ENCODE measurements around the gene GYS1. TPM values are rescaled to one million over a fixed set of nuclear protein-coding genes. Genes with fewer than 3 reads are reported as not detected.

GYS1 gene
- total and polyA plus RNA-seq, 2 experiments from 2014 or later = 15.9 to 28.9 TPM

- H3K4me2 ChIP-seq = no peak overlapping the region
- H4K20me1 ChIP-seq (replicated peaks; ENCODE audit: insufficient read depth) = no peaks in the 10 kb centered on the region
- H3K9me2 ChIP-seq (ENCODE audit: insufficient read depth) = no peaks in the 10 kb centered on the region
- peaks cover 24% of the 10 kb centered on the region for H3K36me3 Mint-ChIP-seq (ENCODE audit: low read depth)
- H3K27me3 ChIP-seq (ENCODE audit: insufficient read depth) = no peaks in the 10 kb centered on the region
- TF ChIP-seq ZNF114 (CRISPR knock-in tag; IDR thresholded peaks at IDR 0.05) (no peak), EZH2 (IDR thresholded peaks at IDR 0.05; ENCODE audit: low read depth, unreplicated experiment) (no peak), CREB1 (CRISPR knock-in tag; IDR thresholded peaks at IDR 0.05; ENCODE audit: low read depth) (no peak), JUNB (IDR thresholded peaks at IDR 0.05; ENCODE audit: unreplicated experiment) (no peak), STAT1 (IDR thresholded peaks at IDR 0.05; ENCODE audit: unreplicated experiment) (no peak), REST (IDR thresholded peaks at IDR 0.05; ENCODE audit: unreplicated experiment) (no peak), ZNF331 (CRISPR knock-in tag; IDR thresholded peaks at IDR 0.05; ENCODE audit: low read depth) (no peak), NANOG (IDR thresholded peaks at IDR 0.05; ENCODE audit: borderline replicate concordance) (no peak), POLR2AphosphoS5 (IDR thresholded peaks at IDR 0.05; ENCODE audit: low read depth) (no peak), EZH2phosphoT487 (IDR thresholded peaks at IDR 0.05; ENCODE audit: unreplicated experiment) (no peak)
- TF ChIP-seq, protein P1, sequence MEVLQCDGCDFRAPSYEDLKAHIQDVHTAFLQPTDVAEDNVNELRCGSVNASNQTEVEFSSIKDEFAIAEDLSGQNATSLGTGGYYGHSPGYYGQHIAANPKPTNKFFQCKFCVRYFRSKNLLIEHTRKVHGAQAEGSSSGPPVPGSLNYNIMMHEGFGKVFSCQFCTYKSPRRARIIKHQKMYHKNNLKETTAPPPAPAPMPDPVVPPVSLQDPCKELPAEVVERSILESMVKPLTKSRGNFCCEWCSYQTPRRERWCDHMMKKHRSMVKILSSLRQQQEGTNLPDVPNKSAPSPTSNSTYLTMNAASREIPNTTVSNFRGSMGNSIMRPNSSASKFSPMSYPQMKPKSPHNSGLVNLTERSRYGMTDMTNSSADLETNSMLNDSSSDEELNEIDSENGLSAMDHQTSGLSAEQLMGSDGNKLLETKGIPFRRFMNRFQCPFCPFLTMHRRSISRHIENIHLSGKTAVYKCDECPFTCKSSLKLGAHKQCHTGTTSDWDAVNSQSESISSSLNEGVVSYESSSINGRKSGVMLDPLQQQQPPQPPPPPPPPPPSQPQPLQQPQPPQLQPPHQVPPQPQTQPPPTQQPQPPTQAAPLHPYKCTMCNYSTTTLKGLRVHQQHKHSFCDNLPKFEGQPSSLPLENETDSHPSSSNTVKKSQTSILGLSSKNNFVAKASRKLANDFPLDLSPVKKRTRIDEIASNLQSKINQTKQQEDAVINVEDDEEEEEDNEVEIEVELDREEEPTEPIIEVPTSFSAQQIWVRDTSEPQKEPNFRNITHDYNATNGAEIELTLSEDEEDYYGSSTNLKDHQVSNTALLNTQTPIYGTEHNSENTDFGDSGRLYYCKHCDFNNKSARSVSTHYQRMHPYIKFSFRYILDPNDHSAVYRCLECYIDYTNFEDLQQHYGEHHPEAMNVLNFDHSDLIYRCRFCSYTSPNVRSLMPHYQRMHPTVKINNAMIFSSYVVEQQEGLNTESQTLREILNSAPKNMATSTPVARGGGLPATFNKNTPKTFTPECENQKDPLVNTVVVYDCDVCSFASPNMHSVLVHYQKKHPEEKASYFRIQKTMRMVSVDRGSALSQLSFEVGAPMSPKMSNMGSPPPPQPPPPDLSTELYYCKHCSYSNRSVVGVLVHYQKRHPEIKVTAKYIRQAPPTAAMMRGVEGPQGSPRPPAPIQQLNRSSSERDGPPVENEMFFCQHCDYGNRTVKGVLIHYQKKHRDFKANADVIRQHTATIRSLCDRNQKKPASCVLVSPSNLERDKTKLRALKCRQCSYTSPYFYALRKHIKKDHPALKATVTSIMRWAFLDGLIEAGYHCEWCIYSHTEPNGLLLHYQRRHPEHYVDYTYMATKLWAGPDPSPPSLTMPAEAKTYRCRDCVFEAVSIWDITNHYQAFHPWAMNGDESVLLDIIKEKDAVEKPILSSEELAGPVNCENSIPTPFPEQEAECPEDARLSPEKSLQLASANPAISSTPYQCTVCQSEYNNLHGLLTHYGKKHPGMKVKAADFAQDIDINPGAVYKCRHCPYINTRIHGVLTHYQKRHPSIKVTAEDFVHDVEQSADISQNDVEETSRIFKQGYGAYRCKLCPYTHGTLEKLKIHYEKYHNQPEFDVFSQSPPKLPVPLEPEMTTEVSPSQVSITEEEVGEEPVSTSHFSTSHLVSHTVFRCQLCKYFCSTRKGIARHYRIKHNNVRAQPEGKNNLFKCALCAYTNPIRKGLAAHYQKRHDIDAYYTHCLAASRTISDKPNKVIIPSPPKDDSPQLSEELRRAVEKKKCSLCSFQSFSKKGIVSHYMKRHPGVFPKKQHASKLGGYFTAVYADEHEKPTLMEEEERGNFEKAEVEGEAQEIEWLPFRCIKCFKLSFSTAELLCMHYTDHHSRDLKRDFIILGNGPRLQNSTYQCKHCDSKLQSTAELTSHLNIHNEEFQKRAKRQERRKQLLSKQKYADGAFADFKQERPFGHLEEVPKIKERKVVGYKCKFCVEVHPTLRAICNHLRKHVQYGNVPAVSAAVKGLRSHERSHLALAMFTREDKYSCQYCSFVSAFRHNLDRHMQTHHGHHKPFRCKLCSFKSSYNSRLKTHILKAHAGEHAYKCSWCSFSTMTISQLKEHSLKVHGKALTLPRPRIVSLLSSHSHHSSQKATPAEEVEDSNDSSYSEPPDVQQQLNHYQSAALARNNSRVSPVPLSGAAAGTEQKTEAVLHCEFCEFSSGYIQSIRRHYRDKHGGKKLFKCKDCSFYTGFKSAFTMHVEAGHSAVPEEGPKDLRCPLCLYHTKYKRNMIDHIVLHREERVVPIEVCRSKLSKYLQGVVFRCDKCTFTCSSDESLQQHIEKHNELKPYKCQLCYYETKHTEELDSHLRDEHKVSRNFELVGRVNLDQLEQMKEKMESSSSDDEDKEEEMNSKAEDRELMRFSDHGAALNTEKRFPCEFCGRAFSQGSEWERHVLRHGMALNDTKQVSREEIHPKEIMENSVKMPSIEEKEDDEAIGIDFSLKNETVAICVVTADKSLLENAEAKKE (CRISPR knock-in tag; IDR thresholded peaks at IDR 0.05) = no peak
- TF ChIP-seq, protein P2, sequence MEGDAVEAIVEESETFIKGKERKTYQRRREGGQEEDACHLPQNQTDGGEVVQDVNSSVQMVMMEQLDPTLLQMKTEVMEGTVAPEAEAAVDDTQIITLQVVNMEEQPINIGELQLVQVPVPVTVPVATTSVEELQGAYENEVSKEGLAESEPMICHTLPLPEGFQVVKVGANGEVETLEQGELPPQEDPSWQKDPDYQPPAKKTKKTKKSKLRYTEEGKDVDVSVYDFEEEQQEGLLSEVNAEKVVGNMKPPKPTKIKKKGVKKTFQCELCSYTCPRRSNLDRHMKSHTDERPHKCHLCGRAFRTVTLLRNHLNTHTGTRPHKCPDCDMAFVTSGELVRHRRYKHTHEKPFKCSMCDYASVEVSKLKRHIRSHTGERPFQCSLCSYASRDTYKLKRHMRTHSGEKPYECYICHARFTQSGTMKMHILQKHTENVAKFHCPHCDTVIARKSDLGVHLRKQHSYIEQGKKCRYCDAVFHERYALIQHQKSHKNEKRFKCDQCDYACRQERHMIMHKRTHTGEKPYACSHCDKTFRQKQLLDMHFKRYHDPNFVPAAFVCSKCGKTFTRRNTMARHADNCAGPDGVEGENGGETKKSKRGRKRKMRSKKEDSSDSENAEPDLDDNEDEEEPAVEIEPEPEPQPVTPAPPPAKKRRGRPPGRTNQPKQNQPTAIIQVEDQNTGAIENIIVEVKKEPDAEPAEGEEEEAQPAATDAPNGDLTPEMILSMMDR (conservative IDR thresholded peaks at IDR 0.05; ENCODE audit: low read depth in 2 of 2) = no peak
- TF ChIP-seq, protein P3, sequence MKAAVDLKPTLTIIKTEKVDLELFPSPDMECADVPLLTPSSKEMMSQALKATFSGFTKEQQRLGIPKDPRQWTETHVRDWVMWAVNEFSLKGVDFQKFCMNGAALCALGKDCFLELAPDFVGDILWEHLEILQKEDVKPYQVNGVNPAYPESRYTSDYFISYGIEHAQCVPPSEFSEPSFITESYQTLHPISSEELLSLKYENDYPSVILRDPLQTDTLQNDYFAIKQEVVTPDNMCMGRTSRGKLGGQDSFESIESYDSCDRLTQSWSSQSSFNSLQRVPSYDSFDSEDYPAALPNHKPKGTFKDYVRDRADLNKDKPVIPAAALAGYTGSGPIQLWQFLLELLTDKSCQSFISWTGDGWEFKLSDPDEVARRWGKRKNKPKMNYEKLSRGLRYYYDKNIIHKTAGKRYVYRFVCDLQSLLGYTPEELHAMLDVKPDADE (IDR thresholded peaks at IDR 0.05) = no peak
- H3K27ac ChIP-seq (ENCODE audit: low read depth) = no peak overlapping the region
- no peak overlapping the region for H3K27ac Mint-ChIP-seq
- peaks cover 26% of the 10 kb centered on the region for H3K9me3 Mint-ChIP-seq
- H3K36me3 ChIP-seq (ENCODE audit: insufficient read depth) = no peaks in the 10 kb centered on the region
- no peaks in the 10 kb centered on the region for H3K4me1 Mint-ChIP-seq
- H3K4me1 ChIP-seq (ENCODE audit: insufficient read depth) = no peaks in the 10 kb centered on the region
- no peak overlapping the region for H3K4me3 Mint-ChIP-seq
- DNase-seq (ENCODE audit: low spot score) (no peak), ATAC-seq (no peak)
- no peaks in the 10 kb centered on the region for H3K79me2 ChIP-seq (replicated peaks; ENCODE audit: insufficient read depth)
- no peak overlapping the region for H3K4me3 ChIP-seq
- H2AFZ ChIP-seq = no peak overlapping the region
- H3K27me3 Mint-ChIP-seq (ENCODE audit: insufficient read depth, low read depth, poor library complexity) = peaks cover 15% of the 10 kb centered on the region
- no peaks in the 10 kb centered on the region for H3F3A ChIP-seq (replicated peaks; ENCODE audit: low read depth)
Observed at GRCh38 chr19:48945817-48946216, 47.3 kb downstream of the GYS1 start.
